Measurements from ENCODE around the gene PAXIP1. TPM values are rescaled to one million over a fixed set of nuclear protein-coding genes. Genes with fewer than 3 reads are reported as not detected.

PAXIP1 gene
- total RNA-seq, 1 experiment from 2014 or later = 15.3 TPM

GRCh38 chr7:154997840-154998370 is 5.0 kb downstream of the PAXIP1 start:
- H3K27ac ChIP-seq (ENCODE audit: low read length) = no peak overlapping the region
- no peaks in the 10 kb centered on the region for H3F3A ChIP-seq (ENCODE audit: low read length, unreplicated experiment)
- TF ChIP-seq EZH2phosphoT487 (IDR thresholded peaks at IDR 0.05; ENCODE audit: borderline replicate concordance, low read length) = no peak
- TF ChIP-seq EZH2 (IDR thresholded peaks at IDR 0.05; ENCODE audit: low read length, unreplicated experiment) = no peak
- TF ChIP-seq CTCF (conservative IDR thresholded peaks at IDR 0.05; ENCODE audit: low read depth, low read length) = no peak
- no peaks in the 10 kb centered on the region for H4K20me1 ChIP-seq (ENCODE audit: low read length)
- no peaks in the 10 kb centered on the region for H3K27me3 ChIP-seq (ENCODE audit: low read length)
- DNase-seq (no peak), ATAC-seq (no peak)
- BruUV-seq (replicated peaks) = no TSS peak
- H3K36me3 ChIP-seq (ENCODE audit: low read depth, low read length) = peaks cover 18% of the 10 kb centered on the region
- CTCF ChIA-PET = no interaction called here
- POLR2A ChIA-PET (ENCODE audit: unreplicated experiment) = no interaction called here
- H3K9ac ChIP-seq (ENCODE audit: low read length) = no peak overlapping the region
- intact Hi-C loops (cut with micrococcal nuclease) = no loop called here
- no peak overlapping the region for H2AFZ ChIP-seq (ENCODE audit: low read length)
- no peaks in the 10 kb centered on the region for H3K9me2 ChIP-seq (replicated peaks; ENCODE audit: low read length)
- peaks cover 29% of the 10 kb centered on the region for H3K79me2 ChIP-seq (ENCODE audit: low read length)
- peaks cover 5% of the 10 kb centered on the region; the same call in 1 of the 2 replicates for H3K4me1 ChIP-seq (ENCODE audit: insufficient read depth, low read length)
- no peaks in the 10 kb centered on the region for H3K9me3 ChIP-seq (ENCODE audit: low read length)
- no peak overlapping the region for H3K4me3 ChIP-seq (ENCODE audit: low read length)
- H3K4me2 ChIP-seq (ENCODE audit: low read length) = no peak overlapping the region

- intact Hi-C loops (cut with micrococcal nuclease) = no loop called here
- Histone ChIP-seq H3F3A (ENCODE audit: low read length, unreplicated experiment) (no peaks in the 10 kb centered on the region), H3K27ac (ENCODE audit: low read length) (no peak overlapping the region), H3K4me1 (ENCODE audit: insufficient read depth, low read length) (peaks cover 2% of the 10 kb centered on the region; the same call in 1 of the 2 replicates), H3K9ac (ENCODE audit: low read length) (no peak overlapping the region), H4K20me1 (ENCODE audit: low read length) (no peaks in the 10 kb centered on the region), H3K9me3 (ENCODE audit: low read length) (no peaks in the 10 kb centered on the region), H3K9me2 (replicated peaks; ENCODE audit: low read length) (no peaks in the 10 kb centered on the region), H3K79me2 (ENCODE audit: low read length) (peaks cover 23% of the 10 kb centered on the region), H3K36me3 (ENCODE audit: low read depth, low read length) (peaks cover 18% of the 10 kb centered on the region), H3K4me3 (ENCODE audit: low read length) (no peak overlapping the region), H3K4me2 (ENCODE audit: low read length) (no peak overlapping the region), H2AFZ (ENCODE audit: low read length) (no peak overlapping the region), H3K27me3 (ENCODE audit: low read length) (no peaks in the 10 kb centered on the region)
- ChIA-PET POLR2A (ENCODE audit: unreplicated experiment) (no interaction called here), CTCF (no interaction called here)
- ATAC-seq (no peak), DNase-seq (no peak)
- BruUV-seq (replicated peaks) = no TSS peak
- TF ChIP-seq EZH2phosphoT487 (IDR thresholded peaks at IDR 0.05; ENCODE audit: borderline replicate concordance, low read length) = no peak
- TF ChIP-seq EZH2 (IDR thresholded peaks at IDR 0.05; ENCODE audit: low read length, unreplicated experiment) = no peak
- TF ChIP-seq CTCF (conservative IDR thresholded peaks at IDR 0.05; ENCODE audit: low read depth, low read length) = no peak
Observed at GRCh38 chr7:154996756-154997155, 6.2 kb downstream of the PAXIP1 start.

GRCh38 chr7:154996101-154996500 is 6.8 kb downstream of the PAXIP1 start:
- ATAC-seq = no peak
- no peak overlapping the region for H3K9ac ChIP-seq (ENCODE audit: low read length)
- no peaks in the 10 kb centered on the region for H4K20me1 ChIP-seq (ENCODE audit: low read length)
- ChIA-PET CTCF (no interaction called here), POLR2A (ENCODE audit: unreplicated experiment) (no interaction called here)
- H3K27ac ChIP-seq (ENCODE audit: low read length) = no peak overlapping the region
- no peak for DNase-seq
- H3K27me3 ChIP-seq (ENCODE audit: low read length) = no peaks in the 10 kb centered on the region
- H3K36me3 ChIP-seq (ENCODE audit: low read depth, low read length) = peaks cover 21% of the 10 kb centered on the region
- H2AFZ ChIP-seq (ENCODE audit: low read length) = no peak overlapping the region
- TF ChIP-seq EZH2phosphoT487 (IDR thresholded peaks at IDR 0.05; ENCODE audit: borderline replicate concordance, low read length) = no peak
- TF ChIP-seq EZH2 (IDR thresholded peaks at IDR 0.05; ENCODE audit: low read length, unreplicated experiment) = no peak
- TF ChIP-seq CTCF (conservative IDR thresholded peaks at IDR 0.05; ENCODE audit: low read depth, low read length) = no peak
- peaks cover 16% of the 10 kb centered on the region for H3K79me2 ChIP-seq (ENCODE audit: low read length)
- H3K4me3 ChIP-seq (ENCODE audit: low read length) = no peak overlapping the region
- no peaks in the 10 kb centered on the region for H3K4me1 ChIP-seq (ENCODE audit: insufficient read depth, low read length)
- no peaks in the 10 kb centered on the region for H3K9me3 ChIP-seq (ENCODE audit: low read length)
- no TSS peak for BruUV-seq (replicated peaks)
- H3K4me2 ChIP-seq (ENCODE audit: low read length) = no peak overlapping the region
- no peaks in the 10 kb centered on the region for H3F3A ChIP-seq (ENCODE audit: low read length, unreplicated experiment)
- H3K9me2 ChIP-seq (replicated peaks; ENCODE audit: low read length) = no peaks in the 10 kb centered on the region
- intact Hi-C loops (cut with micrococcal nuclease) = no loop called here

Data from PC-3 (cell line).